GM20000 (cell line): Measurements from ENCODE around the gene FBXO42.
"Not testable (repeated sequence)": the region's sequence is repeated elsewhere in the genome, so short reads cannot be mapped to it uniquely, and the experiment has no call there.

Experiments
- DNase-seq: peaks from one replicate; pipeline ENCODE4 v3.0.0; 2012; ENCODE audit warnings: low spot score
- TF ChIP-seq, protein P1 (sequence below): IDR thresholded peaks from 2 replicates; pipeline ENCODE4 v1.5.1; 2012; ENCODE audit warnings: mild to moderate bottlenecking, control low read depth; ENCODE audit errors: extremely low read depth, missing control alignments

Gene FBXO42

DNA sequence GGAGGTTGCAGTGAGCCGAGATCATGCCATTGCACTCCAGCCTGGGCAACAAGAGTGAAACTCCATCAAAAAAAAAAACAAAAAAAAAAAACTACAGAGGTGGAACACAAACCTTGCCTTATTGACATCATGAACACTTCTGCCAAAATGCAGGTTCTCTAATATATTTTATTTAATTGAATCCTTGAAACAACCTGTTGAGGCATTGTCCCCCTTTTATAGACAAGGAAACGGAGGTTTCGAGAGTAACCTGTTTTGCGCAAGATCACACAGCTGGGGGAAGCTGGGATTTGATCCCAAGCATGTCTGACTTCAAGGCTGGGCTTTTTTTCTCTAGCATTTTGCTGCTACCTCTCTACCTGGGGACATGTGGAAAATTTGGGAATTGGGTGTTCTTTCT lies 17.5 kb upstream of the FBXO42 start:
- DNase-seq, result no peak

GRCh38 chr1:16367968-16368890 lies 15.9 kb upstream of the FBXO42 start:
- no peak for DNase-seq
- TF ChIP-seq, protein P1, sequence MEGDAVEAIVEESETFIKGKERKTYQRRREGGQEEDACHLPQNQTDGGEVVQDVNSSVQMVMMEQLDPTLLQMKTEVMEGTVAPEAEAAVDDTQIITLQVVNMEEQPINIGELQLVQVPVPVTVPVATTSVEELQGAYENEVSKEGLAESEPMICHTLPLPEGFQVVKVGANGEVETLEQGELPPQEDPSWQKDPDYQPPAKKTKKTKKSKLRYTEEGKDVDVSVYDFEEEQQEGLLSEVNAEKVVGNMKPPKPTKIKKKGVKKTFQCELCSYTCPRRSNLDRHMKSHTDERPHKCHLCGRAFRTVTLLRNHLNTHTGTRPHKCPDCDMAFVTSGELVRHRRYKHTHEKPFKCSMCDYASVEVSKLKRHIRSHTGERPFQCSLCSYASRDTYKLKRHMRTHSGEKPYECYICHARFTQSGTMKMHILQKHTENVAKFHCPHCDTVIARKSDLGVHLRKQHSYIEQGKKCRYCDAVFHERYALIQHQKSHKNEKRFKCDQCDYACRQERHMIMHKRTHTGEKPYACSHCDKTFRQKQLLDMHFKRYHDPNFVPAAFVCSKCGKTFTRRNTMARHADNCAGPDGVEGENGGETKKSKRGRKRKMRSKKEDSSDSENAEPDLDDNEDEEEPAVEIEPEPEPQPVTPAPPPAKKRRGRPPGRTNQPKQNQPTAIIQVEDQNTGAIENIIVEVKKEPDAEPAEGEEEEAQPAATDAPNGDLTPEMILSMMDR, result no peak

More for the DNA sequence above, 17.5 kb upstream of the FBXO42 start:
- TF ChIP-seq, protein P1, result no peak

DNA sequence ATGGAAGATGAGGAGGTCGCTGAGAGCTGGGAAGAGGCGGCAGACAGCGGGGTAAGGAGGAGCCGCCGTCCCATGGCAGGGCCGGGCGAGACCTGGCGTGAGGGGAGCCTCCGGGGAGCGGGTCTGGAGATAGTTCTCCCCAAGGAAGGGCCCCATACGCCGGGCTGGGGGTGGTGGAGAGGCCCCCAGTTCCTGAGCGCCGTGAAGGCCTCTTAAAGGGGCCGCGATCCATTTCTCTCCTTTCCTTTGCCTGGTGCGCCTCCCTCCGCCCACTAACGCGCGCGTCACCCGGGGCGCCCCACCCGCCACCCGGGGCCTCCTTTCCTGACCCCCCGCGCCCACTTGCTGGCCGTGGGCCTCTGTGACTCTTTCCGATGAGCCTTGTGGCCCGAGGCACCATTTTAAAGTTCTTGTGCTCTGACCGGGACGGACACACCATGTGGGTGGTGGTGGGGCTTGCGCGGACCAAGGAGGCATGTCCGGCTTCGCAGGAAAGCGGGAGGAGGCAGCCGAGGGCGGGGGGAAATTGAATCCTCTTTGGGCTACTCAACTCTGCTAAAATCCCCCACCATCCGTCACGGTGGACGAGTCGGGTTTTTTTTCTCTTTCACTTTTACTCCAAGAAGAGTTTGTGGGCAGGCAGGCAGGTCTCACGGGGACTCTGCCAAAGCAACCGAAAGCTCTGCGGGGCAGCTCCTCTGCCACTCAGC lies 15.1 kb upstream of the FBXO42 start:
- DNase-seq, result peak; percentile 80

GRCh38 chr1:16366722-16367257 lies 14.5 kb upstream of the FBXO42 start, which contains the start of gene SZRD1:
Gene SZRD1 (plus strand): TSS chr1:16367242. CDS start chr1:16367258, 16 bp downstream.
- TF ChIP-seq, protein P1, result no peak
- peak; percentile 90 for DNase-seq

More for the DNA sequence above, 15.1 kb upstream of the FBXO42 start:
- TF ChIP-seq, protein P1, result no peak

DNA sequence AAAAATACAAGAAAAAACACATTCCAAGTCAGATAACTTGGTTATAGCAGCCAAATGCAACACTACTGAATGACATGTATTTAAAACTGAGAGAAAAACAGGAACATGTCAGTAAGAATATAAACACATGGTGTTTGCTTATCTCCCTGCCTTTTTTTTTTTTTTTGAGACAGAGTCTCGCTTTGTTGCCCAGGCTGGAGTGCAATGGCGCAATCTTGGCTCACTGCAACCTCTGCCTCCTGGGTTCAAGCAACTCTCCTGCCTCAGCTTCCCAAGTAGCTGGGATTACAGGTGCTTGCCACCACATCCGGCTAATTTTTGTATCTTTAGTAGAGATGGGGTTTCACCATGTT lies 12.8 kb upstream of the FBXO42 start:
- DNase-seq, result not testable (repeated sequence)

- TF ChIP-seq, protein P1, result no peak
- DNase-seq, result no peak
Measured at GRCh38 chr1:16356867-16357266, 4.6 kb upstream of the FBXO42 start.

DNA sequence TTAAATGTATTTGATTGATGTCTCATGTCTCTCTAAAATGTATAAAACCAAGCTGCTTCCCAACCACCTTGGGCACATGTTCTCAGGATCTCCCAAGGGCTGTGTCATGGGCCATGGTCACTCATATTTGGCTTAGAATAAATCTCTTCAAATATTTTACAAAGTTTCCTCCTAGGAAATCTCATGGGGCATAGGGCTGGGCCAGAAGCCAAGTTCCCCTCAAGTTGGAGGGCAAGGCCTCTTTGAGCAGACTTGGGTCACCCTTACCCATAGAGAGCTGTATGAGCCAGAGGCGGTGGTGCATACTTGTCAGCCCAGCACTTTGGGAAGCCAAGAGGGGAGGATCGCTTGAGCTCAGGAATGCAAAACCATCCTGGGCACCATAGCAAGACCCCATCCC lies 2.3 kb upstream of the FBXO42 start:
- no peak for DNase-seq
- TF ChIP-seq, protein P1, result no peak
